Measurements from ENCODE around the gene LMNB1. TPM values are rescaled to one million over a fixed set of nuclear protein-coding genes. Genes with fewer than 3 reads are reported as not detected.
"Not testable (repeated sequence)": the region's sequence is repeated elsewhere in the genome, so short reads cannot be mapped to it uniquely, and the experiment has no call there.

LMNB1 gene
- total and polyA plus RNA-seq, 2 experiments from 2014 or later: 17.9 to 186 TPM

- no peak for TF ChIP-seq CTCF (IDR thresholded peaks at IDR 0.05; ENCODE audit: low read depth, low read length)
- Histone ChIP-seq H3K36me3 (peaks cover 18% of the 10 kb centered on the region), H3K27ac (no peak overlapping the region)
These were observed 60.3 kb downstream of the LMNB1 start for GRCh38 chr5:126837242-126837641.

GRCh38 chr5:126837906-126838539 lies 61.1 kb downstream of the LMNB1 start:
- H3K4me1 ChIP-seq (ENCODE audit: low read depth): no peaks in the 10 kb centered on the region
- peak in 1 of 2 donors; percentile 63 for DNase-seq (ENCODE audit: low read depth in 1 of 2, low spot score in 1 of 2)
- H3K36me3 ChIP-seq: peaks cover 15% of the 10 kb centered on the region
- H3K4me3 ChIP-seq: no peak overlapping the region
- TF ChIP-seq CTCF (IDR thresholded peaks at IDR 0.05; ENCODE audit: low read depth, low read length): peak; percentile 58
- H3K9me3 ChIP-seq (ENCODE audit: low read depth): no peaks in the 10 kb centered on the region
- no peak overlapping the region for H3K27ac ChIP-seq
- H3K27me3 ChIP-seq: no peaks in the 10 kb centered on the region

More at GRCh38 chr5:126837242-126837641, 60.3 kb downstream of the LMNB1 start:
- Histone ChIP-seq H3K4me3 (no peak overlapping the region), H3K4me1 (ENCODE audit: low read depth) (no peaks in the 10 kb centered on the region), H3K27me3 (no peaks in the 10 kb centered on the region), H3K9me3 (ENCODE audit: low read depth) (no peaks in the 10 kb centered on the region)
- no peak for DNase-seq (ENCODE audit: low read depth in 1 of 2, low spot score in 1 of 2)

GRCh38 chr5:126839407-126839806 lies 62.5 kb downstream of the LMNB1 start:
- not testable (repeated sequence) for H3K9me3 ChIP-seq (ENCODE audit: low read depth); H3K36me3 ChIP-seq; DNase-seq (ENCODE audit: low read depth in 1 of 2, low spot score in 1 of 2); H3K4me3 ChIP-seq; H3K27ac ChIP-seq; H3K4me1 ChIP-seq (ENCODE audit: low read depth); H3K27me3 ChIP-seq

- H3K9me3 ChIP-seq (ENCODE audit: low read depth); H3K4me3 ChIP-seq; DNase-seq (ENCODE audit: low read depth in 1 of 2, low spot score in 1 of 2); H3K27me3 ChIP-seq; H3K27ac ChIP-seq; H3K36me3 ChIP-seq: not testable (repeated sequence)
- peaks cover 26% of the 10 kb centered on the region for H3K4me1 ChIP-seq (ENCODE audit: low read depth)
These were observed 66.4 kb downstream of the LMNB1 start for GRCh38 chr5:126843375-126843774.

GRCh38 chr5:126845470-126846070 lies 68.6 kb downstream of the LMNB1 start:
- H3K4me3 ChIP-seq; H3K27me3 ChIP-seq; H3K36me3 ChIP-seq; H3K9me3 ChIP-seq (ENCODE audit: low read depth); H3K27ac ChIP-seq: not testable (repeated sequence)
- peak; percentile 34 to 47 for DNase-seq (ENCODE audit: low read depth in 1 of 2, low spot score in 1 of 2)
- H3K4me1 ChIP-seq (ENCODE audit: low read depth): peaks cover 34% of the 10 kb centered on the region

- no peaks in the 10 kb centered on the region for H3K27me3 ChIP-seq
- no peaks in the 10 kb centered on the region for H3K36me3 ChIP-seq
- no peak overlapping the region for H3K27ac ChIP-seq
- H3K4me3 ChIP-seq: no peak overlapping the region
- peaks cover 34% of the 10 kb centered on the region for H3K4me1 ChIP-seq (ENCODE audit: low read depth)
- peak; percentile 41 for TF ChIP-seq CTCF (IDR thresholded peaks at IDR 0.05; ENCODE audit: low read depth, low read length)
- H3K9me3 ChIP-seq (ENCODE audit: low read depth): no peaks in the 10 kb centered on the region
- DNase-seq (ENCODE audit: low read depth in 1 of 2, low spot score in 1 of 2): peak in 1 of 2 donors; percentile 64
These were observed 69.4 kb downstream of the LMNB1 start for GRCh38 chr5:126846344-126846743.

- no peak overlapping the region for H3K27ac ChIP-seq
- no peaks in the 10 kb centered on the region for H3K36me3 ChIP-seq
- no peak for DNase-seq (ENCODE audit: low read depth in 1 of 2, low spot score in 1 of 2)
- H3K4me3 ChIP-seq: no peak overlapping the region
- peaks cover 38% of the 10 kb centered on the region for H3K4me1 ChIP-seq (ENCODE audit: low read depth)
- H3K27me3 ChIP-seq: no peaks in the 10 kb centered on the region
- TF ChIP-seq CTCF (IDR thresholded peaks at IDR 0.05; ENCODE audit: low read depth, low read length): no peak
- H3K9me3 ChIP-seq (ENCODE audit: low read depth): no peaks in the 10 kb centered on the region
These were observed 70.0 kb downstream of the LMNB1 start for GRCh38 chr5:126846744-126847455.

All from cardiac muscle cell (in vitro differentiated cells and primary cell).